Measurements from ENCODE around the gene U2SURP. TPM values are rescaled to one million over a fixed set of nuclear protein-coding genes. Genes with fewer than 3 reads are reported as not detected.
A peak's percentile ranks its signal among the peaks of the same experiment; 100 is the strongest.

The U2SURP gene
- total RNA-seq, 6 experiments from 2014 or later, result 19.1 to 34.5 (median 26.9) TPM

DNA sequence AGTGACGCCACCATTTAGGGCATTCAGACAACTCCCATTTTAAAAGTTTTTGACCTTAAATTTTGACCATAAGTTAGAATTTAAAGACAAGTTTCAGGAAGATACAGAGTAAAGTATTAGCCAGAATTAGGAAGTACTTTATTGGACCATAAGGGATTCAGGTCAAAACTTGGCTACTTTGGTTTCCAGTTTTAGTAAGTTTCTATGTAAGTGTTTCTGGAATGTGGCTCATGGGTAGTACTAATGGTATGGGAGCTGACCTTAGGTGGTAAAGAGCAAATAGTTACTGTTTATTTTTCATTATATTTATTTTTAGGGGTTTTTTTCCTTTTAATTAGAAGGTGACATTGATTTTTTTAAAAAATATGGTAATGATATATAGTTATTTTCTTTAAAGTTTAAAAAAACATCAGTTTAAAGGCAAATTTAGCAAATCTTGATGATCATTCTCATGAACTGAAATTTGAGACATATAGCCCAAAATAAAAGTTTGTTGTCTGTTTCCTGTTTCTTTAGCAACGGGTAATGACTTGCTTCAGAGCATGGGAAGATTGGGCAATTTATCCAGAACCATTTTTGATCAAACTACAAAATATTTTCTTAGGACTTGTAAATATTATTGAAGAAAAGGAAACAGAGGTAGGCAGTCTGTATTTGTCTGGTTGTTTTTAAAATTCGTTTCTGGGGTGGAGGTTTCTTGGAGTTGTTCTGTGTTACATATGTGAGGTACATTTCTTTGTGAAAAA lies 34.3 kb downstream of the U2SURP start:
- ATAC-seq (no peak), DNase-seq (no peak)
- intact Hi-C loops (cut with DNase I), result no loop called here
- Histone ChIP-seq H3K4me3 (no peak overlapping the region), H3K36me3 (peaks cover 0 to 35% (median 9%) of the 10 kb centered on the region in 4 donors), H3K9me3 (no peaks in the 10 kb centered on the region), H3K4me1 (no peaks in the 10 kb centered on the region), H3K27me3 (no peaks in the 10 kb centered on the region), H3K27ac (no peak overlapping the region)
- TF ChIP-seq POLR2A (IDR thresholded peaks at IDR 0.05), result no peak
- TF ChIP-seq, protein P1, sequence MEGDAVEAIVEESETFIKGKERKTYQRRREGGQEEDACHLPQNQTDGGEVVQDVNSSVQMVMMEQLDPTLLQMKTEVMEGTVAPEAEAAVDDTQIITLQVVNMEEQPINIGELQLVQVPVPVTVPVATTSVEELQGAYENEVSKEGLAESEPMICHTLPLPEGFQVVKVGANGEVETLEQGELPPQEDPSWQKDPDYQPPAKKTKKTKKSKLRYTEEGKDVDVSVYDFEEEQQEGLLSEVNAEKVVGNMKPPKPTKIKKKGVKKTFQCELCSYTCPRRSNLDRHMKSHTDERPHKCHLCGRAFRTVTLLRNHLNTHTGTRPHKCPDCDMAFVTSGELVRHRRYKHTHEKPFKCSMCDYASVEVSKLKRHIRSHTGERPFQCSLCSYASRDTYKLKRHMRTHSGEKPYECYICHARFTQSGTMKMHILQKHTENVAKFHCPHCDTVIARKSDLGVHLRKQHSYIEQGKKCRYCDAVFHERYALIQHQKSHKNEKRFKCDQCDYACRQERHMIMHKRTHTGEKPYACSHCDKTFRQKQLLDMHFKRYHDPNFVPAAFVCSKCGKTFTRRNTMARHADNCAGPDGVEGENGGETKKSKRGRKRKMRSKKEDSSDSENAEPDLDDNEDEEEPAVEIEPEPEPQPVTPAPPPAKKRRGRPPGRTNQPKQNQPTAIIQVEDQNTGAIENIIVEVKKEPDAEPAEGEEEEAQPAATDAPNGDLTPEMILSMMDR (IDR thresholded peaks at IDR 0.05), result no peak
- 74% methylated on average over 3 of the region's 3 CpGs for WGBS (ENCODE audit: insufficient coverage, low coverage, low lambda C conversion rate, missing lambda C conversion rate)

DNA sequence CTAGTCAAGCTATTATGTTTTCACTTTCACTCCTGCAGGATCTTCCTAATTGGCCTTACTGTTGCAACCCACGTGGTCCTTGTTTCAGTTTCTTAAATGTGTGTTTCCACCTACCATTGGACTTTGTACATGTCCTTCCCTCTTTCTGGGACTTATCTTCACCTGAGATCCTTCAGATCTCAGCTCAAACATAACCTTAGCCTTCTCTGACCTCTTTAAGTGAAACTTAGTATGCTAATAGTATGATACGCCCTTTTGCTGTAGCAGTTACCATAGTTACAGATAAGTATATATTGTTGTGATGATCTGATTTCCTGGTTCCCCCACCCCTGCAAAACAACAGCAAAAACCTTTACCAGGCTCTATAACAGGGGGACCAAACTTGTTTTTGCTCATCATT lies 35.2 kb downstream of the U2SURP start:
- Histone ChIP-seq H3K4me1 (no peaks in the 10 kb centered on the region), H3K36me3 (peaks cover 0 to 35% (median 9%) of the 10 kb centered on the region in 4 donors), H3K27me3 (no peaks in the 10 kb centered on the region), H3K4me3 (no peak overlapping the region), H3K27ac (no peak overlapping the region), H3K9me3 (no peaks in the 10 kb centered on the region)
- intact Hi-C loops (cut with DNase I), result no loop called here
- no peak for DNase-seq
- no peak for ATAC-seq
- 47% methylated on average over 1 of the region's 2 CpGs for WGBS (ENCODE audit: insufficient coverage, low coverage, low lambda C conversion rate, missing lambda C conversion rate)
- TF ChIP-seq, protein P1 (IDR thresholded peaks at IDR 0.05), result no peak
- no peak for TF ChIP-seq POLR2A (IDR thresholded peaks at IDR 0.05)

DNA sequence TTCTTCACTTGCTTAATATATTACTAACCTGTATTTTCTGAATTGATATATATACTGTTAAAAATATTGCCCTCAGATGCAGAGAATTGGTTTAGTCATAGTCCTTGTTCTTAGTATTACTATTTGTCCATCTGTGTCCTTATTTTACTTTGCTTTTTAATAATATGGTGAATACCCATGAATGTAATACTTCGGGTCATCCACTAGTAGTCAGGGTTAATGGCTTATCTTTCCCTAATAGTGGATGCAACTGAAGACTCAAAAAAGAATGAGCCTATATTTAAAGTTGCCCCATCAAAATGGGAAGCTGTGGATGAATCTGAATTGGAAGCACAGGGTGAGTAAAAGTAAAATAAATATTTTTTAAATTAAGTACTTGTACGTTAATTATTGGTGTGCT lies 36.5 kb downstream of the U2SURP start:
- peaks cover 0 to 34% (median 6%) of the 10 kb centered on the region in 4 donors for H3K36me3 ChIP-seq
- 80% methylated on average over 2 of the region's 2 CpGs for WGBS (ENCODE audit: insufficient coverage, low coverage, low lambda C conversion rate, missing lambda C conversion rate)
- intact Hi-C loops (cut with DNase I), result no loop called here

DNA sequence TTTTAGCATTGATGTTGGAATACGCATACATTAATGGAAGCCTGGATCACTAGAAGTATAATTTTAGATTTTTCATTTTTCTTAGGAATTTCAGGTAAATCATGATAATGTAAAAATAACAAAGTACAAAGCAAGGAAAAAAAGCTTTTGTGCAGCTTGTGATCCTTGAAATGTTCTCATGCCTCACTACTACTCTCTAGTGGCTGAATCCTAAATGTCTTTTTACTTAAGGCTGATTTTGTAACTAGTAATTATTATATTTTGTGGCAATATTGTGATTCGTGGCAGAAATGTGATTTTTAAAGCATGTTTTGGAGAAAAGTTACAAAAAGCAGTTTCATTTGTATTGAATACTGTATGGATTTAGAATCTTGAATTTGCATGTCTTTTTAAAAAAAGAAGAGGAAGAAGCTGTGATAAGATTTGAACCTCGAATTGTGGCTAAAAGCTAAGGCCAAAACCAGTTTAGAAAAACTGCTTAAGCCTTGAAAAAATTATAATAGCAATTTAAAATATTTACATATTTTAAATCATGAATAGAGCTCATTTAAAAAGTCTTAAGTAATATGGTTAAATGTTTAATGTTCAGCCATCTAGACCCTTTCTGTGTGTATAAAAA lies 39.0 kb downstream of the U2SURP start:
- ATAC-seq (peak in 3 of 4 donors; percentile 37 to 54 (median 40)), DNase-seq (no peak)
- intact Hi-C loops (cut with DNase I), result no loop called here
- peaks cover 0 to 35% (median 16%) of the 10 kb centered on the region in 4 donors for H3K36me3 ChIP-seq
- H3K4me3 ChIP-seq, result no peak overlapping the region
- WGBS (ENCODE audit: insufficient coverage, low coverage, low lambda C conversion rate, missing lambda C conversion rate), result 57% methylated on average over 3 of the region's 3 CpGs
- no peak for TF ChIP-seq POLR2A (IDR thresholded peaks at IDR 0.05)
- TF ChIP-seq, protein P1 (IDR thresholded peaks at IDR 0.05), result peak; percentile 20 to 51 (median 37)
- H3K4me1 ChIP-seq, result peaks cover 0 to 8% (median 0%) of the 10 kb centered on the region in 4 donors
- H3K9me3 ChIP-seq, result no peaks in the 10 kb centered on the region
- no peaks in the 10 kb centered on the region for H3K27me3 ChIP-seq
- H3K27ac ChIP-seq, result no peak overlapping the region

More for the DNA sequence above, 36.5 kb downstream of the U2SURP start:
- TF ChIP-seq, protein P1 (IDR thresholded peaks at IDR 0.05), result peak in 2 of 4 donors; percentile 9 to 10
- TF ChIP-seq POLR2A (IDR thresholded peaks at IDR 0.05), result no peak
- no peak overlapping the region for H3K27ac ChIP-seq
- H3K27me3 ChIP-seq, result no peaks in the 10 kb centered on the region
- H3K9me3 ChIP-seq, result no peaks in the 10 kb centered on the region
- H3K4me1 ChIP-seq, result no peaks in the 10 kb centered on the region
- H3K4me3 ChIP-seq, result no peak overlapping the region
- DNase-seq (no peak), ATAC-seq (no peak)

Measured in right lobe of liver (tissue), 6 donors.